Upper lobe of left lung (tissue), 4 donors: ENCODE data around the gene BCL2.

ENCODE experiments used
- EP300 ChIP-seq, 4 donors: sonication (generic); formaldehyde crosslinking; IDR thresholded peaks; one replicate each; pipeline ENCODE4 v1.5.1; 2017; ENCODE audit warnings: antibody characterized with exemption in 4 of 4, control low read depth in 2 of 4
- POLR2A ChIP-seq, 4 donors: fragments of 450-650 bp; IDR thresholded peaks; one replicate each; pipeline ENCODE4 v1.5.1; 2016 to 2017; ENCODE audit warnings: antibody characterized with exemption in 4 of 4, mild to moderate bottlenecking in 2 of 4
- POLR2AphosphoS5 ChIP-seq, 2 donors: sonication (generic); formaldehyde crosslinking; IDR thresholded peaks; one replicate each; pipeline ENCODE4 v1.5.1; 2017; ENCODE audit warnings: antibody characterized with exemption in 2 of 2
- TF ChIP-seq, protein P1 (sequence below), 6 experiments: fragments of 450-650 bp in 4 of 6; fragments of 200-600 bp in 2 of 6; sonication (generic) in 2 of 6; IDR thresholded peaks; one replicate each; pipeline ENCODE4 v1.5.1; 2016 to 2019; ENCODE audit warnings: antibody characterized with exemption in 6 of 6

DNA sequence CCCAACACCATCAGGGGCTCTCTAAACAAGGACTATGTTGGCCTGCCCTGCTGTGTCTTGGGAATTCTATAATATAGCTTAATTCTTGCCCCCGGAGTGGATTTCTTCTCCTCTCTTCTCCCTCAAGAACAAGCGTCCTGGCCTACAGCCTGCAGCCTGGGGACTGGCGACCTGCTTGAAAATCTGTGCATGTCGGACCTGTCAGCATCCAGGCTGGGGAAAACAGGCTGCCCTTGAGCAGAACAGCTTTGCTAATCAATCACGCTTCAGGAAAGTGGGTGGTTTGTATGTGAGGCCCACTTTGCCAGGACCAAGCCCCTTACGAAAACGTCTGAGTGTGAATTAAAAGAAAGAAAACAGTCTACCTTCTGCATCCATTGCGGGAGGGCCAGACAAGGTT is 116.7 kb downstream of the BCL2 start:
- TF ChIP-seq POLR2AphosphoS5 (IDR thresholded peaks at IDR 0.05) (no peak), POLR2A (IDR thresholded peaks at IDR 0.05) (no peak), EP300 (IDR thresholded peaks at IDR 0.05) (no peak)
- TF ChIP-seq, protein P1, sequence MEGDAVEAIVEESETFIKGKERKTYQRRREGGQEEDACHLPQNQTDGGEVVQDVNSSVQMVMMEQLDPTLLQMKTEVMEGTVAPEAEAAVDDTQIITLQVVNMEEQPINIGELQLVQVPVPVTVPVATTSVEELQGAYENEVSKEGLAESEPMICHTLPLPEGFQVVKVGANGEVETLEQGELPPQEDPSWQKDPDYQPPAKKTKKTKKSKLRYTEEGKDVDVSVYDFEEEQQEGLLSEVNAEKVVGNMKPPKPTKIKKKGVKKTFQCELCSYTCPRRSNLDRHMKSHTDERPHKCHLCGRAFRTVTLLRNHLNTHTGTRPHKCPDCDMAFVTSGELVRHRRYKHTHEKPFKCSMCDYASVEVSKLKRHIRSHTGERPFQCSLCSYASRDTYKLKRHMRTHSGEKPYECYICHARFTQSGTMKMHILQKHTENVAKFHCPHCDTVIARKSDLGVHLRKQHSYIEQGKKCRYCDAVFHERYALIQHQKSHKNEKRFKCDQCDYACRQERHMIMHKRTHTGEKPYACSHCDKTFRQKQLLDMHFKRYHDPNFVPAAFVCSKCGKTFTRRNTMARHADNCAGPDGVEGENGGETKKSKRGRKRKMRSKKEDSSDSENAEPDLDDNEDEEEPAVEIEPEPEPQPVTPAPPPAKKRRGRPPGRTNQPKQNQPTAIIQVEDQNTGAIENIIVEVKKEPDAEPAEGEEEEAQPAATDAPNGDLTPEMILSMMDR (IDR thresholded peaks at IDR 0.05), result no peak
